Measurements from ENCODE around the gene ADAMTSL5.

GRCh38 chr19:1501200-1501595 lies 11.6 kb downstream of the ADAMTSL5 start:
- TF ChIP-seq CTCF (IDR thresholded peaks at IDR 0.05) (no peak), ZFX (IDR thresholded peaks at IDR 0.05; ENCODE audit: borderline replicate concordance) (no peak)

Data from 22Rv1 (cell line).